SU-DHL-6 (cell line): ENCODE results near the gene ENDOV.

Experiments
- EZH2phosphoT487 ChIP-seq: fragments of 200-600 bp; sonication (generic), shearing (Covaris generic); conservative IDR thresholded peaks from 2 replicates; pipeline ENCODE4 v1.6.1; 2018; ENCODE audit warnings: mild to moderate bottlenecking, antibody characterized with exemption, low read length, moderate library complexity, mixed read lengths
- TF ChIP-seq, protein P1 (sequence below): fragments of 200-600 bp; sonication (generic); IDR thresholded peaks from one replicate; pipeline ENCODE4 v1.5.1; 2017; ENCODE audit warnings: antibody characterized with exemption, mild to moderate bottlenecking, low read length, moderate library complexity; ENCODE audit not compliant: insufficient read depth, poor library complexity, severe bottlenecking

DNA sequence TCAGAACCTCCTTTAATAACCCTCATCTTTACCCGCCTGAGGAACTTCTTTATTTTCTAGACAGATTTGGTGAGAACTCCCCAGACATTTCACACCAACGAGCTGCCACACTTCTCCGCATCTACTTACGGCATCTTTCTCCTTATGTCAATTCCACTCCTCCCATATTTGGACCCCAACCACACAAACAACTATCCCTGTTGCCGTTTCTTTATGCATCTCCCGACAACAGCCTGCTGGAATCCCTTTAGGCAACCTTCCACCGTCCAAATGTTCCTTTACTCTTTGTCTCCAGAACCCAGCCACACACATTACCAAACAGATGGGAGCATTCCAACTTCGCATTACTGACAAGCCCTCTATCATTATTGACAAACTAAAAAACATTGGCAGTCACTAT is 8.8 kb upstream of the ENDOV start:
- TF ChIP-seq, protein P1, sequence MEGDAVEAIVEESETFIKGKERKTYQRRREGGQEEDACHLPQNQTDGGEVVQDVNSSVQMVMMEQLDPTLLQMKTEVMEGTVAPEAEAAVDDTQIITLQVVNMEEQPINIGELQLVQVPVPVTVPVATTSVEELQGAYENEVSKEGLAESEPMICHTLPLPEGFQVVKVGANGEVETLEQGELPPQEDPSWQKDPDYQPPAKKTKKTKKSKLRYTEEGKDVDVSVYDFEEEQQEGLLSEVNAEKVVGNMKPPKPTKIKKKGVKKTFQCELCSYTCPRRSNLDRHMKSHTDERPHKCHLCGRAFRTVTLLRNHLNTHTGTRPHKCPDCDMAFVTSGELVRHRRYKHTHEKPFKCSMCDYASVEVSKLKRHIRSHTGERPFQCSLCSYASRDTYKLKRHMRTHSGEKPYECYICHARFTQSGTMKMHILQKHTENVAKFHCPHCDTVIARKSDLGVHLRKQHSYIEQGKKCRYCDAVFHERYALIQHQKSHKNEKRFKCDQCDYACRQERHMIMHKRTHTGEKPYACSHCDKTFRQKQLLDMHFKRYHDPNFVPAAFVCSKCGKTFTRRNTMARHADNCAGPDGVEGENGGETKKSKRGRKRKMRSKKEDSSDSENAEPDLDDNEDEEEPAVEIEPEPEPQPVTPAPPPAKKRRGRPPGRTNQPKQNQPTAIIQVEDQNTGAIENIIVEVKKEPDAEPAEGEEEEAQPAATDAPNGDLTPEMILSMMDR = no peak
- TF ChIP-seq EZH2phosphoT487 = no peak
